AG09309 (cell line): ENCODE data around the gene IL7R.

Experiments used
- DNase-seq: peaks from one replicate; pipeline ENCODE4 v3.0.0-alpha.2; 2010; ENCODE audit warnings: low read depth
- H3K4me3 ChIP-seq: 2 replicates; pipeline ENCODE4 v1.5.1; 2011; ENCODE audit warnings: mild to moderate bottlenecking, low read depth, low read length, moderate library complexity; ENCODE audit not compliant: control insufficient read depth
- TF ChIP-seq, protein P1 (sequence below): IDR thresholded peaks from 2 replicates; pipeline ENCODE4 v1.5.1; 2011; ENCODE audit warnings: mild to moderate bottlenecking, low read depth, low read length, inconsistent platforms; ENCODE audit not compliant: insufficient read depth, control insufficient read depth; ENCODE audit errors: missing control alignments

Gene IL7R

DNA sequence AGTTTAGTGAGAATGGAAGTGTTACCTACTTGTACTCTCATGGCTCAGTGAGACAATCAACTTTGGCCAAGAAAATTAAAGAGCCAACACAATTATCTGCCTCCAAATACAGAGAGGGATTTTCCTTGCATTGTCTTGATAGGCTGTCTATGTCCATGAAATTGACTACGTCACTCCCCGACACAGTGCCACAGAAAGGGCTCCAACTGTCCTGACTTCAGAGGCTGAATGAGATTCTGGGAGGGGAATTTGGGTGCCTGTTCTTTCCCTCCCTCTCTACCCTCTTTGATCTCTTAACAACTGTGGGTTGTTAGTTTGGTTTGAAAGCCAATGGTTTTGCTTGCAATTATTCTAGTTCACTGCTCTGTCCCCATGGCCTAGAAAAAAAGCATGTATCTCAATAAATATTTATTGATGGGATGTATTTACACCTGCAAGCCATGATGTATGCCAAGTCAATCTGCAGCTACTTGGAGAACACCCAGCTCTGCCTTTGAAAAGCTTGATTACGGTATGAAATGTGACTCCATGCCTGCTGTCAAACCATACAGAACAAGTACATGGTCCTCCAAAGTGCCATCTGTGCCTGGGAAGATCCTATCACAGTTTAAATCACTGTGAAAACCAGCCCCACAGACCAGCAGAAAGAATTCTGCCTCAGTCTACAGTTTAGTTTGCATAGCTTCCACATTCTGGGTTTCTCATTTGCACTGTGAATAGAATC is 44.4 kb downstream of the IL7R start:
- no peak for DNase-seq
- no peak overlapping the region for H3K4me3 ChIP-seq
- TF ChIP-seq, protein P1, sequence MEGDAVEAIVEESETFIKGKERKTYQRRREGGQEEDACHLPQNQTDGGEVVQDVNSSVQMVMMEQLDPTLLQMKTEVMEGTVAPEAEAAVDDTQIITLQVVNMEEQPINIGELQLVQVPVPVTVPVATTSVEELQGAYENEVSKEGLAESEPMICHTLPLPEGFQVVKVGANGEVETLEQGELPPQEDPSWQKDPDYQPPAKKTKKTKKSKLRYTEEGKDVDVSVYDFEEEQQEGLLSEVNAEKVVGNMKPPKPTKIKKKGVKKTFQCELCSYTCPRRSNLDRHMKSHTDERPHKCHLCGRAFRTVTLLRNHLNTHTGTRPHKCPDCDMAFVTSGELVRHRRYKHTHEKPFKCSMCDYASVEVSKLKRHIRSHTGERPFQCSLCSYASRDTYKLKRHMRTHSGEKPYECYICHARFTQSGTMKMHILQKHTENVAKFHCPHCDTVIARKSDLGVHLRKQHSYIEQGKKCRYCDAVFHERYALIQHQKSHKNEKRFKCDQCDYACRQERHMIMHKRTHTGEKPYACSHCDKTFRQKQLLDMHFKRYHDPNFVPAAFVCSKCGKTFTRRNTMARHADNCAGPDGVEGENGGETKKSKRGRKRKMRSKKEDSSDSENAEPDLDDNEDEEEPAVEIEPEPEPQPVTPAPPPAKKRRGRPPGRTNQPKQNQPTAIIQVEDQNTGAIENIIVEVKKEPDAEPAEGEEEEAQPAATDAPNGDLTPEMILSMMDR = no peak

DNA sequence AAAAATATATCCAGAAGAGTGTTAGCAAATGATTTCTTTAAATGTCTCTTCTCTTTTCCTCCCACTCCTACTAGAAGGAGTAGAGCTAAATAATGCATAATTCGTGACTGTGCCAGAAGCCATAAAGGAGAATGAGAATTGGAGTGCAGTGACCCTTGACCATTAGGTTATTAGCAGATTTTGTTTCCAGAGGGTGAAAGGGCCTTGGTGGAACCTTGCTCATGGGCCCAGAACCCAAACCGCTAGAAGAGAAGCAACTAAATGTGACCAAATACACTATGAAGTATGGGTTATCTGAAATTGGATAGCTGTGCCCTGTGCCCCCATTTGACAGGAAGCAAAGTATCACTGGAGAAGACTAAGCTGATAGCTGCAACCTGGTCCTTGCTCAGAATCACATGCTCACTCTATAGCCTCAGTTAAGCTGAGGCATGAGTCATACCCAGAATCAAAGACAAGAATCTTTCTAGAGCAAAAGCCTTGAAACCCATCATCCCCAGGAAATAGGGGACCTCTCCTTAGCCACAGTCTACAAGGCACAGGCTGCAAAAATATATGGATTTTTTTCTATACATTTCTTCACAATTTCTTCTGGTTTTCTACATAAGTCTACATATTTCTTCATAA is 45.5 kb downstream of the IL7R start:
- no peak overlapping the region for H3K4me3 ChIP-seq
- TF ChIP-seq, protein P1 = no peak
- no peak for DNase-seq

DNA sequence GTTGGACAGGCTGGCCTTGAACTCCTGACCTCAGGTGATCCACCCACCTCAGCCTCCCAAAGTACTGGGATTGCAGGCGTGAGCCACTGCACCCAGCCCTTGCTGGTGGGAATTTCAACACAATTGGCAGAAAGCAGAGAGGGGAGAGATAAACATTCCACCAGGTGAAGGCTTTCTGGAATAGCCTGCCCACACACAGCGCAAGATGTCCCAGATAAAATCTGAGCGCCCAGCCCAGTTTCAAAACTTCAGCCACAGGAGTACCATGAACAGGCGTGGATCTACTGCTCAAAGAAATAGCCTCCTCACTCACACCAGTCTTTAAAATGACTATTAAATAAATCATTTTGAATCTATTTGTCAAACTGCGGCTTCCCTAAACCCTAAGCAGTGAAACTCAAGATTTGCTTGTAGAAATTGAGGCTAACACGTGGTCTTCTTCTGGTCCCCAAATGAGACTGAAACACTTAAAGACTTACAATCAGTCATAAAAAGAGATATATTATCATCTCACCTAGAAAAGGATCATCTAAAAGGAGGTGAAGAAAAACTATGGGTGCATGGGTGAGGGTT is 47.0 kb downstream of the IL7R start:
- TF ChIP-seq, protein P1 = no peak
- no peak for DNase-seq
- no peak overlapping the region for H3K4me3 ChIP-seq

DNA sequence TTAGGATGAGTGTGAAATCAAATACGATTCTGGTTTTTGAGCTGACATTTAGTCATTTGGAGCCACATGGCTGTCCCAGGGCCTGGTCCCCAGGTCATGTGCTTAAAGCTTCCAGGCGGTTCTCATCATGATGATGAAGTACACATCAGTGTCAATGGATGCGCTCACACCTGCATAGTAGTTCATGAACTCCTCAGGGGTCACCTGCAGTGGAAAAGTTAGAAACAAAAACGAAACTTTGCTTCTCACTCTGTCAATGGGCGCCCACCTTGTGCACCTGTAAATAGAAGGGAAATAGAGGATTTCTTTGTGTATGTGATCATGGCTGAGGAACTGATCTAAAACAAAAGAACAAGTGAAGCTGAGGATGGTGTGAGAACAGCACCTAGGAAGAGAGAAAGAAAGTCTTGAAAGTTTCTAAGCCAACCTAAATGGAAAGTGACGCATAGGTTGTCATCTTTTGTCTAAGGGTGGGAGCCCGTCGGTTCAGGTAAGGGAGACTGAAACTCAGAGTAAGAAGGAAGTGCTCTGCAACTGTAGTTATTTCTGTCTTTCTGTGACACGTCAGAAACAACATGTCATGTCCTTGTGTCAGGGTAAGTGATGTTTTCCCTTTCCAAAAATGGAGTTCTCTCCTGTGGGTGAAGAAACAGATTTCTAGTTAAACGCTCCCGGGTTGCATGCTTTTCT is 47.9 kb downstream of the IL7R start:
- DNase-seq = no peak
- TF ChIP-seq, protein P1 = no peak
- H3K4me3 ChIP-seq = no peak overlapping the region

DNA sequence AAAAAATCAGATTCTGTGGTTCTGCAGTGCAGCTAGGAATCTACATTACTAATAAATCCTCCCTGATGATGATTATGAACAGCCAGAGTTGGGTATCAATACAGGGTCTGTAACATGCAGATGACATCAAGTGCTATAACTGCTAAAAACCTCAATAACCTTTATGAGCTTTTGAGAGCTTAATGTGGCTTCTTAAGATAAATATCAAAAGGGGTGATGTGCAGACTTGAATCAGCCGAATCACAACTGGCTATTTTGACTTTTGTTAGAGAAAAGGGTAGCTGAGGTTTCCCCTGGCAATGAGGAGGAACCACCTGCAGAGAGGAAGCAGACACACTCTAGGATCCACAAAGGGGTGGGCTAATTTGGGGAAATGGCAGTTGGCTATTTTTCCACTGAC is 51.5 kb downstream of the IL7R start:
- H3K4me3 ChIP-seq = no peak overlapping the region
- no peak for DNase-seq
- TF ChIP-seq, protein P1 = no peak

DNA sequence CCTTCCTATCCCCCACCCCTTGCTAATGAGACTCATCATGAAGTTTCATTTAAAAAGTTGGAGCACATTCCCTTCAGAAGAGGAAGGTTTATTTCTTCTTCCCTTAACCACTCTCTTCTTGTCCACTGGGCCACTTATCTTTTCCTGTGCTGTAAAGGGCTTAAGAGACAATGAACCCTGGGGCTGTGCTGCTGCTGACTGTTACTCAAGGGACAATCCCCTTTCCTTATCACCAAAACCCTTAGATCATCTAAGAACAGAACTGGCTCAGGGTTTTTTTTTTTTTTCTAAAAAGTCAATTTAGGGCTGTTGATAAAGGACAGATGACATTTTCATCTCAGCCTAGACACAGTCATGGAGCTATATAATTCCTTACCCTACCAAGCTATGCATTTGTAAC is 52.1 kb downstream of the IL7R start:
- TF ChIP-seq, protein P1 = no peak
- H3K4me3 ChIP-seq = no peak overlapping the region
- no peak for DNase-seq
